ENCODE data around the gene NFATC3.

Gene NFATC3

DNA sequence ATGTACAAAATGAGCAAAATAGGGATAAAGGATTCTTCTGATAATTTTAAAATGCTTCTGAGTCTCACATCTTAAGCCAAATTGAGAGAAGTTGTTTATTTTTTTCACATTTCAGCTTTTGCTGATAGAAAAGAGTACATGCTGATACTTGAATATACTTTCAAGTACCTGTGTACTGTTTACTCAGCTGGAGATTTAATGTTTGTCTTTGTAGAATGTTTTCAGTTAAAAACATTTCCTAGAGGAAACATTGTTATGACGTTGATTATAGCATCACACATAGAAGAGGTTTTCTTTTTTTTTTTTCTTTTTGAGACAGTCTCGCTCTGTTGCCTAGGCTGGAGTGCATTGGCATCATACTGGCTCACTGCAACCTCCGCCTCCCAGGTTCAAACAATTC, 131.1 kb downstream of the NFATC3 start:
- TF ChIP-seq, protein P1, sequence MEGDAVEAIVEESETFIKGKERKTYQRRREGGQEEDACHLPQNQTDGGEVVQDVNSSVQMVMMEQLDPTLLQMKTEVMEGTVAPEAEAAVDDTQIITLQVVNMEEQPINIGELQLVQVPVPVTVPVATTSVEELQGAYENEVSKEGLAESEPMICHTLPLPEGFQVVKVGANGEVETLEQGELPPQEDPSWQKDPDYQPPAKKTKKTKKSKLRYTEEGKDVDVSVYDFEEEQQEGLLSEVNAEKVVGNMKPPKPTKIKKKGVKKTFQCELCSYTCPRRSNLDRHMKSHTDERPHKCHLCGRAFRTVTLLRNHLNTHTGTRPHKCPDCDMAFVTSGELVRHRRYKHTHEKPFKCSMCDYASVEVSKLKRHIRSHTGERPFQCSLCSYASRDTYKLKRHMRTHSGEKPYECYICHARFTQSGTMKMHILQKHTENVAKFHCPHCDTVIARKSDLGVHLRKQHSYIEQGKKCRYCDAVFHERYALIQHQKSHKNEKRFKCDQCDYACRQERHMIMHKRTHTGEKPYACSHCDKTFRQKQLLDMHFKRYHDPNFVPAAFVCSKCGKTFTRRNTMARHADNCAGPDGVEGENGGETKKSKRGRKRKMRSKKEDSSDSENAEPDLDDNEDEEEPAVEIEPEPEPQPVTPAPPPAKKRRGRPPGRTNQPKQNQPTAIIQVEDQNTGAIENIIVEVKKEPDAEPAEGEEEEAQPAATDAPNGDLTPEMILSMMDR (IDR thresholded peaks at IDR 0.05; ENCODE audit: low read depth, low read length, missing control alignments): no peak
- no peak overlapping the region for H3K4me3 ChIP-seq (replicated peaks; ENCODE audit: low read depth, low read length)
- no peak for DNase-seq (ENCODE audit: extremely low read depth, low read depth)

DNA sequence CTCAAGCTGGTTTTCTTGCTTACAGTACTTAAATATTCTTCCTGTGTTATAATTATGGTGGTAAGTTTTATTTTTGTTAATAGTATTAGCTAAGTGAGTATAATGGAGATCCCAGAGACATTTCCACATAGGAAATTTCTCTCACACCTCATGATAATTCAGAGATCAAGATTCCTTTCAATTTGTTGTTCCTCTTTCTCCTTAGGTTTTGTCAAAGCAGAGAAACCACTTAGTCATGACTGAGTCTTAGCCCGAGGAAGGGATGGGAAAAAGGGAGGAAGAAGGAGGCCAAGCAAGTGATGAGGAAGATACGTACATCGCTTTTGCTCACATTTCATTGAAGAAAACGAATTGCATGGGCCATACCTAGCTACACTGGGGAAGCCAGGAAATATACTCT, 132.3 kb downstream of the NFATC3 start:
- H3K4me3 ChIP-seq (replicated peaks; ENCODE audit: low read depth, low read length): no peak overlapping the region
- no peak for DNase-seq (ENCODE audit: extremely low read depth, low read depth)
- TF ChIP-seq, protein P1 (IDR thresholded peaks at IDR 0.05; ENCODE audit: low read depth, low read length, missing control alignments): no peak

DNA sequence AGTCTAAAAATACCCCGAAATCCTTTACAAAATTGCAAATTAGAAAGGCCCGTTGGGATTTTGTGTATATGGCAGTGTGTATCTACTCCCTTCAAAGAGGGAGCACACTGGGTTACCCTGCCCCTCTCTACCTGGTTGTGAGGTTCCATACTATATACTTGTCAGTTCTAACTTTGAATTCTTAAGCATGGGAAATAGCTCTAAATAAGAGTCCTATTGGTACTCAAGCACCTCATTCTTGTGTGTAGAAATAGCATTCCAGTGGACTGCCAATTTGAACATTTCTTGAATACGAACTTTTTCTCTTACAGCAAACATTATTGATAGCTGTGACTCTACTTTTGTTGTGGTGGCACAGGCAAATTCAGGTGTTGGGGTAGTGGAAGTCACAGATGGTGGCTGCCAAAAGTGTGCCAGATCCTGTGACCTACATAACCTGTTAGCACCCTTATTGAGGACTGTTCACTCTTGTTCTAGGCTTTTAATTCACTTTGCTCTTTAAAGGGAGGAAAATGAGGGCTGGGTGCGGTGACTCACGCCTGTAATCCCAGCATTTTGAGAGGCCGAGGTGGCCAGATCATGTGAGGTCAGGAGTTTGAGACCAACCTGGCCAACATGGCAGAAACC, 134.7 kb downstream of the NFATC3 start:
- DNase-seq (ENCODE audit: extremely low read depth, low read depth): no peak
- no peak overlapping the region for H3K4me3 ChIP-seq (replicated peaks; ENCODE audit: low read depth, low read length)
- TF ChIP-seq, protein P1 (IDR thresholded peaks at IDR 0.05; ENCODE audit: low read depth, low read length, missing control alignments): no peak

- TF ChIP-seq, protein P1 (IDR thresholded peaks at IDR 0.05; ENCODE audit: low read depth, low read length, missing control alignments): no peak
- H3K4me3 ChIP-seq (replicated peaks; ENCODE audit: low read depth, low read length): no peak overlapping the region
- DNase-seq (ENCODE audit: extremely low read depth, low read depth): no peak
Measured at GRCh38 chr16:68223072-68223471, 137.9 kb downstream of the NFATC3 start.

- no peak overlapping the region for H3K4me3 ChIP-seq (replicated peaks; ENCODE audit: low read depth, low read length)
- no peak for DNase-seq (ENCODE audit: extremely low read depth, low read depth)
- TF ChIP-seq, protein P1 (IDR thresholded peaks at IDR 0.05; ENCODE audit: low read depth, low read length, missing control alignments): no peak
Measured at GRCh38 chr16:68226116-68226515, 140.9 kb downstream of the NFATC3 start.

DNA sequence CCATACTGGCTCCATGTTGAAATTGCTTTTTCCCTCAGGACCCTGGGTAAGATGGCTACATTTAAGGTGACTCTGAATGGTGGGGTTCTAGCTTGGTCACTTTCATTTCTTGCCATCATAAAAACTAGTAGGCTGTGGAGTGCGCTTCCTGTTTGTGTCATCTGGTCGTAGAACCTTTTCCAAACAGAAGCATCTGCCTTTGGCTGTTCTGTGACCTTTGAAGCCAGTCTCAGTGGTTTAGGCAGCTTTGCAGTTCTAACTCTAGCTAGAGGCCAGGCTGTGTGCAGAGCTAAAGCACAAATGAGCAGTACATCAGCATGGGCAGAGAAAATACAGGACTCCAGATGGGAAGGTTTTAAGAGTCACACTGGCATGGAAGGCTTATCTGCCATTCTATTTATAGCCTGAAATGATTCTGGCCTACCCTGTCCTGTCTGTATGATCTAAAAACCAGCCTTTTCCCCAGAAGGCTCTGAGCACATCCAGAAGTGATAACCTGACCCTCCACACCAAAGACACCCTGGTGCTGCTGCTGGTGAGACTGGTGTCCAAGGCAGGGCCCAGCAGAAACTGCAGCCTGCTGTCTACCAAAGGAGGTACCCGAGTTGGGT, 142.1 kb downstream of the NFATC3 start:
- DNase-seq (ENCODE audit: extremely low read depth, low read depth): no peak
- no peak overlapping the region for H3K4me3 ChIP-seq (replicated peaks; ENCODE audit: low read depth, low read length)
- TF ChIP-seq, protein P1 (IDR thresholded peaks at IDR 0.05; ENCODE audit: low read depth, low read length, missing control alignments): no peak
